IMR-90 (cell line): ENCODE data around the gene RGL1. TPM values are rescaled to one million over a fixed set of nuclear protein-coding genes. Genes with fewer than 3 reads are reported as not detected.

Source experiments
- ATAC-seq: fragments of 200-7000 bp; cut with Tn5 transposase; 2 replicates; pipeline ENCODE4 v1.9.1; 2020; ENCODE audit warnings: low read depth, mild to moderate bottlenecking, moderate library complexity
- BruUV-seq: library from RNA; stranded (reverse); fragments of 400-500 nt; replicated peaks from 2 replicates; lab custom pipeline; 2021; lab: Mats Ljungman, UMichigan
- CTCF ChIA-PET: fragments of 300-600 bp; formaldehyde crosslinking; extraction: SDS; loops from one replicate; lab custom pipeline; 2021; ENCODE audit warnings: antibody characterized with exemption; lab: Yijun Ruan, JAX
- POLR2A ChIA-PET: fragments of 300-600 bp; sonication (Branson Sonifier 250); formaldehyde crosslinking; loops from one replicate; lab custom pipeline; 2022; ENCODE audit warnings: antibody characterized with exemption; ENCODE audit not compliant: unreplicated experiment; lab: Charles Lee
- DNase-seq: peaks from one replicate; pipeline ENCODE4 v3.0.0; 2013
- H2AFZ ChIP-seq: replicated peaks from 2 replicates; pipeline ENCODE3; 2013; ENCODE audit warnings: low read length, mild to moderate bottlenecking; ENCODE audit not compliant: poor library complexity
- H2AK5ac ChIP-seq: 2 replicates; pipeline ENCODE4 v1.6.1; 2013; ENCODE audit warnings: low read depth, low read length, inconsistent platforms
- H2AK9ac ChIP-seq: replicated peaks from 2 replicates; pipeline ENCODE3; 2013; ENCODE audit warnings: mild to moderate bottlenecking, low read depth, low read length, moderate library complexity; ENCODE audit not compliant: poor library complexity
- H2BK120ac ChIP-seq: 2 replicates; pipeline ENCODE4 v1.6.1; 2013; ENCODE audit warnings: low read depth, low read length, inconsistent platforms
- H2BK15ac ChIP-seq: 3 replicates; pipeline ENCODE4 v1.6.1; 2013; ENCODE audit warnings: low read depth, low read length, inconsistent platforms
- H2BK20ac ChIP-seq: 2 replicates; pipeline ENCODE4 v1.6.1; 2013; ENCODE audit warnings: low read depth, mild to moderate bottlenecking, inconsistent platforms, low read length, moderate library complexity
- H2BK5ac ChIP-seq: 2 replicates; pipeline ENCODE4 v1.6.1; 2013; ENCODE audit warnings: mild to moderate bottlenecking, low read depth, low read length, inconsistent platforms; ENCODE audit not compliant: poor library complexity, severe bottlenecking
- H3K14ac ChIP-seq: replicated peaks from 2 replicates; pipeline ENCODE4 v1.6.1; 2013; ENCODE audit warnings: low read depth, low read length, inconsistent platforms
- H3K18ac ChIP-seq: 2 replicates; pipeline ENCODE4 v1.6.1; 2013; ENCODE audit warnings: low read depth, low read length, control low read depth
- H3K23ac ChIP-seq: 2 replicates; pipeline ENCODE4 v1.6.1; 2013; ENCODE audit warnings: low read depth, low read length, inconsistent platforms
- H3K27ac ChIP-seq: 2 replicates; pipeline ENCODE4 v1.5.1; 2013; ENCODE audit warnings: mild to moderate bottlenecking, control low read depth, low read length; ENCODE audit not compliant: insufficient read depth
- H3K27me3 ChIP-seq: 2 replicates; pipeline ENCODE4 v1.6.1; 2013; ENCODE audit warnings: low read length; ENCODE audit not compliant: control insufficient read depth, insufficient read depth
- H3K36me3 ChIP-seq: 2 replicates; pipeline ENCODE4 v1.6.1; 2013; ENCODE audit warnings: low read length, mixed read lengths; ENCODE audit not compliant: control insufficient read depth, insufficient read depth
- H3K4ac ChIP-seq: 2 replicates; pipeline ENCODE4 v1.6.1; 2013; ENCODE audit warnings: low read depth, low read length, inconsistent platforms
- H3K4me1 ChIP-seq: 2 replicates; pipeline ENCODE4 v1.6.1; 2013; ENCODE audit warnings: low read length, mixed read lengths; ENCODE audit not compliant: control insufficient read depth, insufficient read depth
- H3K4me2 ChIP-seq: 2 replicates; pipeline ENCODE4 v1.6.1; 2013; ENCODE audit warnings: low read depth, mild to moderate bottlenecking, control low read depth, low read length, moderate library complexity
- H3K4me3 ChIP-seq: 2 replicates; pipeline ENCODE4 v1.5.1; 2013; ENCODE audit warnings: low read depth, mild to moderate bottlenecking, control low read depth, low read length, moderate library complexity; ENCODE audit not compliant: insufficient read depth
- H3K56ac ChIP-seq: 2 replicates; pipeline ENCODE4 v1.6.1; 2013; ENCODE audit warnings: low read length, inconsistent platforms; ENCODE audit not compliant: insufficient read depth; ENCODE audit errors: extremely low read depth
- H3K79me1 ChIP-seq, 2 experiments: 2 replicates each; pipeline ENCODE4 v1.6.1; 2013; ENCODE audit warnings: low read length in 2 of 2, inconsistent platforms in 1 of 2, low read depth in 1 of 2
- H3K9ac ChIP-seq: 2 replicates; pipeline ENCODE4 v1.6.1; 2013; ENCODE audit warnings: low read depth, low read length, control low read depth
- H3K9me1 ChIP-seq: 2 replicates; pipeline ENCODE4 v1.6.1; 2013; ENCODE audit warnings: low read length, inconsistent platforms; ENCODE audit not compliant: insufficient read depth
- H3K9me3 ChIP-seq: 2 replicates; pipeline ENCODE4 v1.6.1; 2013; ENCODE audit warnings: low read length; ENCODE audit not compliant: control insufficient read depth, insufficient read depth
- H4K20me1 ChIP-seq: 2 replicates; pipeline ENCODE4 v1.6.1; 2013; ENCODE audit warnings: low read length, inconsistent platforms; ENCODE audit not compliant: insufficient read depth
- H4K5ac ChIP-seq: 2 replicates; pipeline ENCODE4 v1.6.1; 2013; ENCODE audit warnings: mild to moderate bottlenecking, low read depth, low read length, control low read depth
- H4K8ac ChIP-seq, 2 experiments: 2 replicates each; pipeline ENCODE4 v1.6.1; 2013; ENCODE audit warnings: low read depth in 2 of 2, low read length in 2 of 2, control low read depth in 1 of 2, inconsistent platforms in 1 of 2
- H4K91ac ChIP-seq: 2 replicates; pipeline ENCODE4 v1.6.1; 2013; ENCODE audit warnings: low read depth, low read length, inconsistent platforms; ENCODE audit not compliant: insufficient read depth
- BHLHE40 ChIP-seq: fragments of 150-350 bp; IDR thresholded peaks from 2 replicates; pipeline ENCODE4 v1.6.1; 2016; ENCODE audit warnings: mild to moderate bottlenecking, low read depth, low read length
- CEBPB ChIP-seq: IDR thresholded peaks from 2 replicates; pipeline ENCODE4 v1.6.1; 2012; ENCODE audit warnings: low read depth, low read length, improper control_type of control experiment
- CHD1 ChIP-seq: IDR thresholded peaks from 2 replicates; pipeline ENCODE4 v1.6.1; 2012; ENCODE audit warnings: low read depth, low read length, improper control_type of control experiment
- FOS ChIP-seq: fragments of 150-350 bp; IDR thresholded peaks from 2 replicates; pipeline ENCODE4 v1.6.1; 2016; ENCODE audit warnings: low read depth, low read length
- MAFK ChIP-seq: IDR thresholded peaks from 2 replicates; pipeline ENCODE4 v1.6.1; 2012; ENCODE audit warnings: low read depth, low read length, improper control_type of control experiment
- MAZ ChIP-seq: IDR thresholded peaks from 2 replicates; pipeline ENCODE4 v1.6.1; 2012; ENCODE audit warnings: low read depth, mild to moderate bottlenecking, low read length, improper control_type of control experiment, moderate library complexity, borderline replicate concordance
- MXI1 ChIP-seq: IDR thresholded peaks from 2 replicates; pipeline ENCODE4 v1.6.1; 2012; ENCODE audit warnings: low read depth, mild to moderate bottlenecking, low read length, moderate library complexity, borderline replicate concordance
- NFE2L2 ChIP-seq: fragments of 150-350 bp; IDR thresholded peaks from 2 replicates; pipeline ENCODE4 v1.6.1; 2016; ENCODE audit warnings: low read depth, mild to moderate bottlenecking, low read length
- RAD21 ChIP-seq: IDR thresholded peaks from 2 replicates; pipeline ENCODE4 v1.6.1; 2012; ENCODE audit warnings: low read length, improper control_type of control experiment
- RCOR1 ChIP-seq: IDR thresholded peaks from 2 replicates; pipeline ENCODE4 v1.6.1; 2012; ENCODE audit warnings: mild to moderate bottlenecking, low read length, improper control_type of control experiment; ENCODE audit not compliant: insufficient replicate concordance
- RFX5 ChIP-seq: IDR thresholded peaks from 2 replicates; pipeline ENCODE4 v1.8.0; 2012; ENCODE audit warnings: low read depth, mild to moderate bottlenecking, low read length, moderate library complexity
- SMC3 ChIP-seq: fragments of 150-350 bp; IDR thresholded peaks from 2 replicates; pipeline ENCODE4 v1.6.1; 2016; ENCODE audit warnings: low read depth, mild to moderate bottlenecking, antibody characterized with exemption, low read length, moderate library complexity
- WGBS, 2 experiments: methylation state at CpG; one replicate each; pipeline versions ENCODE4 v1.1.5 to v1.1.7; 2013; ENCODE audit warnings: missing lambda C conversion rate in 2 of 2; ENCODE audit not compliant: insufficient read length in 1 of 2; ENCODE audit errors: extremely low coverage in 2 of 2; 5-methylcytosine and 5-hydroxymethylcytosine counted together
- dilution Hi-C: fragments of 300-500 bp; cut with HindIII; formaldehyde crosslinking; loops from one replicate; pipeline ENCODE4 v1.14.3; 2018; ENCODE audit warnings: low sequenced_read_pairs; ENCODE audit not compliant: unreplicated experiment
- in situ Hi-C: fragments of 300-500 bp; cut with MboI; formaldehyde crosslinking; loops from 3 replicates; pipeline ENCODE4 v1.14.3; 2019; ENCODE audit warnings: low sequenced_read_pairs, inconsistent platforms, mixed read lengths
- intact Hi-C: fragments of 100-400 bp; cut with micrococcal nuclease; formaldehyde crosslinking; loops from 2 replicates; pipeline ENCODE4 v1.10.0; 2022
- polyA plus RNA-seq, 3 experiments: library from polyadenylated mRNA; depleted of rRNA; stranded (reverse); fragments of >200 nt; gene quantifications; 2 replicates each; pipeline ENCODE4 v1.2.3, GENCODE V29; 2012; ENCODE audit warnings: low replicate concordance in 1 of 3
- total RNA-seq: library from RNA; depleted of rRNA; stranded (reverse); fragments of >200 nt; gene quantifications from 2 replicates; pipeline ENCODE4 v1.2.3, GENCODE V29; 2012
- TF ChIP-seq, protein P1 (sequence below): fragments of 150-350 bp; IDR thresholded peaks from 2 replicates; pipeline ENCODE4 v1.6.1; 2016; ENCODE audit warnings: low read depth, mild to moderate bottlenecking, low read length, moderate library complexity, borderline replicate concordance
- TF ChIP-seq, protein P2 (sequence below): conservative IDR thresholded peaks from 2 replicates; pipeline ENCODE4 v1.5.1; 2012; ENCODE audit warnings: mild to moderate bottlenecking, low read depth, low read length, improper control_type of control experiment
- TF ChIP-seq, protein P3 (sequence below): fragments of 150-350 bp; IDR thresholded peaks from 2 replicates; pipeline ENCODE4 v1.6.1; 2017; ENCODE audit warnings: mild to moderate bottlenecking, antibody characterized with exemption, low read length, low read depth

RGL1 gene
- total and polyA plus RNA-seq, 2 of the 4 experiments (the other 2 are of a cell fraction), result 4.7 to 7.5 TPM

DNA sequence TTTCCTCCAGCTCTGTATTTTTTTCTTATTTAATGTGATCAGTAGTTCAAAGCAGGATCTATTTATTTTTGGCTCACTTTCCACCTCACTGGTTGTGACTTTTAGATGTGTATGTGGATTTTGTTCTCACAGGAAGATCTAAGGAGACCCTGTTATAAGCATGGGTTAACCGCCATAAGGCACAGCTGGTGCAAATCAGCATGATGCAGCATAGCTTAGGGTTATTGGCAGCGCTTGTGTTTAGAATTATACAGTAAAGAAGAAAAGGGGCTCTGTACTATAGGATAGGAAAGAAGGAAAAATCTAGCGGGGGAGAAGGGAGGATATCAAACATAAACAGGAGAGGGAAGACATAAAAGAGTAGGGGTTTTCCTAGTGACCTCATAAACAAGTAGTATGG lies 26.9 kb upstream of the RGL1 start:
- Histone ChIP-seq H3K23ac (no peak overlapping the region), H2BK15ac (no peak overlapping the region), H3K9ac (no peak overlapping the region), H3K36me3 (no peaks in the 10 kb centered on the region), H3K79me1 (no peaks in the 10 kb centered on the region), H3K18ac (no peak overlapping the region), H4K91ac (no peak overlapping the region), H2AFZ (no peak overlapping the region), H3K9me3 (peaks cover 2% of the 10 kb centered on the region), H3K4me1 (peaks cover 4% of the 10 kb centered on the region), H2AK9ac (no peak overlapping the region), H3K9me1 (no peaks in the 10 kb centered on the region), H2BK20ac (no peak overlapping the region), H4K20me1 (no peaks in the 10 kb centered on the region), H3K4me3 (no peak overlapping the region), H2BK5ac (no peak overlapping the region), H3K27ac (no peak overlapping the region), H3K14ac (no peak overlapping the region), H3K4me2 (no peak overlapping the region), H3K27me3 (no peaks in the 10 kb centered on the region), H4K5ac (no peak overlapping the region), H2AK5ac (no peak overlapping the region), H4K8ac (no peak overlapping the region), H3K4ac (no peak overlapping the region), H2BK120ac (no peak overlapping the region), H3K56ac (no peak overlapping the region)
- ChIA-PET POLR2A (interaction anchor here (1.0 kb wide), 1 partner anchor 60 kb away, joined by 3 read pairs; no protein-coding TSS in a partner anchor), CTCF (no interaction called here)
- BruUV-seq, result no TSS peak
- TF ChIP-seq MAFK, result no peak
- TF ChIP-seq, protein P1, sequence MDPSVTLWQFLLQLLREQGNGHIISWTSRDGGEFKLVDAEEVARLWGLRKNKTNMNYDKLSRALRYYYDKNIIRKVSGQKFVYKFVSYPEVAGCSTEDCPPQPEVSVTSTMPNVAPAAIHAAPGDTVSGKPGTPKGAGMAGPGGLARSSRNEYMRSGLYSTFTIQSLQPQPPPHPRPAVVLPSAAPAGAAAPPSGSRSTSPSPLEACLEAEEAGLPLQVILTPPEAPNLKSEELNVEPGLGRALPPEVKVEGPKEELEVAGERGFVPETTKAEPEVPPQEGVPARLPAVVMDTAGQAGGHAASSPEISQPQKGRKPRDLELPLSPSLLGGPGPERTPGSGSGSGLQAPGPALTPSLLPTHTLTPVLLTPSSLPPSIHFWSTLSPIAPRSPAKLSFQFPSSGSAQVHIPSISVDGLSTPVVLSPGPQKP, result no peak
- TF ChIP-seq, protein P2, sequence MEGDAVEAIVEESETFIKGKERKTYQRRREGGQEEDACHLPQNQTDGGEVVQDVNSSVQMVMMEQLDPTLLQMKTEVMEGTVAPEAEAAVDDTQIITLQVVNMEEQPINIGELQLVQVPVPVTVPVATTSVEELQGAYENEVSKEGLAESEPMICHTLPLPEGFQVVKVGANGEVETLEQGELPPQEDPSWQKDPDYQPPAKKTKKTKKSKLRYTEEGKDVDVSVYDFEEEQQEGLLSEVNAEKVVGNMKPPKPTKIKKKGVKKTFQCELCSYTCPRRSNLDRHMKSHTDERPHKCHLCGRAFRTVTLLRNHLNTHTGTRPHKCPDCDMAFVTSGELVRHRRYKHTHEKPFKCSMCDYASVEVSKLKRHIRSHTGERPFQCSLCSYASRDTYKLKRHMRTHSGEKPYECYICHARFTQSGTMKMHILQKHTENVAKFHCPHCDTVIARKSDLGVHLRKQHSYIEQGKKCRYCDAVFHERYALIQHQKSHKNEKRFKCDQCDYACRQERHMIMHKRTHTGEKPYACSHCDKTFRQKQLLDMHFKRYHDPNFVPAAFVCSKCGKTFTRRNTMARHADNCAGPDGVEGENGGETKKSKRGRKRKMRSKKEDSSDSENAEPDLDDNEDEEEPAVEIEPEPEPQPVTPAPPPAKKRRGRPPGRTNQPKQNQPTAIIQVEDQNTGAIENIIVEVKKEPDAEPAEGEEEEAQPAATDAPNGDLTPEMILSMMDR, result no peak
- TF ChIP-seq NFE2L2, result no peak
- TF ChIP-seq SMC3, result no peak
- no peak for TF ChIP-seq RFX5
- no peak for TF ChIP-seq RCOR1
- no peak for TF ChIP-seq CEBPB
- no peak for TF ChIP-seq MAZ
- no peak for TF ChIP-seq RAD21
- TF ChIP-seq BHLHE40, result no peak
- no peak for TF ChIP-seq FOS
- TF ChIP-seq CHD1, result no peak
- no peak for TF ChIP-seq MXI1
- TF ChIP-seq, protein P3, sequence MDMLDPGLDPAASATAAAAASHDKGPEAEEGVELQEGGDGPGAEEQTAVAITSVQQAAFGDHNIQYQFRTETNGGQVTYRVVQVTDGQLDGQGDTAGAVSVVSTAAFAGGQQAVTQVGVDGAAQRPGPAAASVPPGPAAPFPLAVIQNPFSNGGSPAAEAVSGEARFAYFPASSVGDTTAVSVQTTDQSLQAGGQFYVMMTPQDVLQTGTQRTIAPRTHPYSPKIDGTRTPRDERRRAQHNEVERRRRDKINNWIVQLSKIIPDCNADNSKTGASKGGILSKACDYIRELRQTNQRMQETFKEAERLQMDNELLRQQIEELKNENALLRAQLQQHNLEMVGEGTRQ, result no peak
- ATAC-seq (no peak), DNase-seq (peak; percentile 26)
- intact Hi-C loops, result no loop called here
- in situ Hi-C loops, result no loop called here
- 10% methylated on average over 2 of the region's 3 CpGs; no CpG with 5 or more reads in 1 of the 2 experiments for WGBS, 2 experiments
- dilution Hi-C loops, result no loop called here
